GM23338 (cell line): ENCODE data around the gene FGF2. TPM values are rescaled to one million over a fixed set of nuclear protein-coding genes. Genes with fewer than 3 reads are reported as not detected.

Experiments used
- ATAC-seq: fragments of 200-7000 bp; cut with Tn5 transposase; 3 replicates; pipeline ENCODE4 v1.9.1; 2020
- DNase-seq: peaks from one replicate; pipeline ENCODE4 v3.0.0-alpha.2; 2015; ENCODE audit warnings: low spot score
- H2AFZ ChIP-seq: fragments of 200-600 bp; sonication (generic); 2 replicates; pipeline ENCODE4 v1.8.0; 2016; ENCODE audit warnings: antibody characterized with exemption, mild to moderate bottlenecking, moderate library complexity
- H3F3A ChIP-seq: fragments of 200-600 bp; sonication (generic); replicated peaks from 2 replicates; pipeline ENCODE4 v1.8.0; 2017; ENCODE audit warnings: antibody characterized with exemption, mixed run types, low read depth
- H3K27ac ChIP-seq: fragments of 200-600 bp; sonication (generic); 2 replicates; pipeline ENCODE4 v1.6.1; 2016; ENCODE audit warnings: low read depth
- H3K27me3 ChIP-seq: fragments of 200-600 bp; sonication (generic); 2 replicates; pipeline ENCODE4 v1.8.0; 2016; ENCODE audit warnings: mild to moderate bottlenecking, mixed run types, moderate library complexity; ENCODE audit not compliant: insufficient read depth
- H3K36me3 ChIP-seq: fragments of 200-600 bp; sonication (generic); 2 replicates; pipeline ENCODE4 v1.8.0; 2016; ENCODE audit warnings: mild to moderate bottlenecking; ENCODE audit not compliant: insufficient read depth
- H3K4me1 ChIP-seq: fragments of 200-600 bp; sonication (generic); 2 replicates; pipeline ENCODE4 v1.8.0; 2016; ENCODE audit warnings: mild to moderate bottlenecking, moderate library complexity; ENCODE audit not compliant: insufficient read depth
- H3K4me2 ChIP-seq: fragments of 200-600 bp; sonication (generic); 2 replicates; pipeline ENCODE4 v1.7.1; 2017; ENCODE audit warnings: mixed run types
- H3K4me3 ChIP-seq: fragments of 200-600 bp; sonication (generic); 2 replicates; pipeline ENCODE4 v1.6.1; 2016; ENCODE audit warnings: mixed run types
- H3K79me2 ChIP-seq: fragments of 200-600 bp; sonication (generic); replicated peaks from 2 replicates; pipeline ENCODE4 v1.8.0; 2017; ENCODE audit warnings: mild to moderate bottlenecking; ENCODE audit not compliant: insufficient read depth
- H3K9me2 ChIP-seq: fragments of 200-600 bp; sonication (generic); 2 replicates; pipeline ENCODE4 v1.8.0; 2017; ENCODE audit not compliant: insufficient read depth
- H4K20me1 ChIP-seq: fragments of 200-600 bp; sonication (generic); replicated peaks from 2 replicates; pipeline ENCODE4 v1.8.0; 2017; ENCODE audit warnings: mild to moderate bottlenecking; ENCODE audit not compliant: insufficient read depth
- H3K27ac Mint-ChIP-seq: 2 replicates; pipeline ENCODE4 v1.8.0; 2020; ENCODE audit warnings: inconsistent platforms, mild to moderate bottlenecking, moderate library complexity, mixed read lengths
- H3K27me3 Mint-ChIP-seq: 3 replicates; pipeline ENCODE4 v1.8.0; 2022; ENCODE audit warnings: low read depth, mild to moderate bottlenecking, moderate library complexity, mixed read lengths, inconsistent platforms; ENCODE audit not compliant: insufficient read depth, poor library complexity
- H3K36me3 Mint-ChIP-seq: 3 replicates; pipeline ENCODE4 v1.8.0; 2021; ENCODE audit warnings: low read depth, mild to moderate bottlenecking, inconsistent platforms, moderate library complexity, mixed read lengths
- H3K4me1 Mint-ChIP-seq: 3 replicates; pipeline ENCODE4 v1.8.0; 2020; ENCODE audit warnings: mild to moderate bottlenecking, inconsistent platforms, mixed read lengths
- H3K4me3 Mint-ChIP-seq: 3 replicates; pipeline ENCODE4 v1.8.0; 2021; ENCODE audit warnings: moderate library complexity, mild to moderate bottlenecking, inconsistent platforms, mixed read lengths
- H3K9me3 Mint-ChIP-seq: 3 replicates; pipeline ENCODE4 v1.8.0; 2020; ENCODE audit warnings: moderate library complexity, mild to moderate bottlenecking, inconsistent platforms, mixed read lengths
- CREB1 ChIP-seq: fragments of 250-450 bp; sonication (Bioruptor Pico); IDR thresholded peaks from 2 replicates; pipeline ENCODE4 v1.5.0; 2020; ENCODE audit warnings: low read depth, mild to moderate bottlenecking, moderate library complexity
- CTCF ChIP-seq, 2 experiments: fragments of 200-600 bp in 1 of 2; sonication (generic) in 1 of 2; conservative IDR thresholded peaks; 2 replicates each; pipeline versions ENCODE4 v1.5.1 to v1.6.1; 2016 to 2017; ENCODE audit warnings: antibody characterized with exemption in 2 of 2, low read depth in 2 of 2, mild to moderate bottlenecking in 2 of 2, moderate library complexity in 1 of 2
- ETS1 ChIP-seq: IDR thresholded peaks from 2 replicates; pipeline ENCODE4 v1.6.1; 2016; ENCODE audit warnings: antibody characterized with exemption
- EZH2 ChIP-seq: fragments of 200-600 bp; sonication (generic); IDR thresholded peaks from one replicate; pipeline ENCODE4 v1.8.0; 2017; ENCODE audit warnings: antibody characterized with exemption, mild to moderate bottlenecking, low read depth; ENCODE audit not compliant: unreplicated experiment
- JUNB ChIP-seq: IDR thresholded peaks from one replicate; pipeline ENCODE4 v1.6.1; 2016; ENCODE audit warnings: antibody characterized with exemption; ENCODE audit not compliant: unreplicated experiment
- NANOG ChIP-seq: IDR thresholded peaks from 2 replicates; pipeline ENCODE4 v1.6.1; 2016; ENCODE audit warnings: antibody characterized with exemption, borderline replicate concordance
- POLR2AphosphoS5 ChIP-seq: IDR thresholded peaks from 2 replicates; pipeline ENCODE4 v1.6.1; 2016; ENCODE audit warnings: antibody characterized with exemption, low read depth
- ZNF114 ChIP-seq: fragments of 250-450 bp; sonication (Bioruptor Pico); IDR thresholded peaks from 2 replicates; pipeline ENCODE4 v1.5.0; 2020; ENCODE audit warnings: mild to moderate bottlenecking, moderate library complexity
- ZNF331 ChIP-seq: fragments of 250-450 bp; sonication (Bioruptor Pico); IDR thresholded peaks from 2 replicates; pipeline ENCODE4 v1.5.0; 2020; ENCODE audit warnings: low read depth, mild to moderate bottlenecking, moderate library complexity
- ZNF462 ChIP-seq: fragments of 250-450 bp; sonication (Bioruptor Pico); IDR thresholded peaks from 2 replicates; pipeline ENCODE4 v1.5.0; 2020; ENCODE audit warnings: mild to moderate bottlenecking, moderate library complexity
- polyA plus RNA-seq: library from polyadenylated mRNA; unstranded; fragments of >200 nt; fragmentation: Nextera tagmentation; extraction: Ambion mirVana; gene quantifications from 2 replicates; pipeline ENCODE4 v1.2.1, GENCODE V29; 2016
- total RNA-seq: library from RNA; depleted of rRNA; stranded (reverse); fragments of >200 nt; shearing (Covaris generic); gene quantifications from 2 replicates; pipeline ENCODE4 v1.2.3, GENCODE V29; 2014

Gene FGF2
- total and polyA plus RNA-seq, 2 experiments from 2014 or later = 28.3 to 84.4 TPM

GRCh38 chr4:122815248-122815647 lies 11.4 kb upstream of the FGF2 start:
- Histone ChIP-seq H3K9me2 (peaks cover 3% of the 10 kb centered on the region; the same call in 1 of the 2 replicates), H3K36me3 (no peaks in the 10 kb centered on the region), H3F3A (no peaks in the 10 kb centered on the region), H3K79me2 (no peaks in the 10 kb centered on the region), H3K27me3 (no peaks in the 10 kb centered on the region), H3K4me3 (no peak overlapping the region), H2AFZ (no peak overlapping the region), H4K20me1 (no peaks in the 10 kb centered on the region), H3K4me2 (no peak overlapping the region), H3K27ac (no peak overlapping the region), H3K4me1 (no peaks in the 10 kb centered on the region)
- Mint-ChIP-seq H3K9me3 (peaks cover 19% of the 10 kb centered on the region), H3K36me3 (peaks cover 15% of the 10 kb centered on the region), H3K4me1 (peaks cover 10% of the 10 kb centered on the region), H3K27me3 (peaks cover 2% of the 10 kb centered on the region), H3K4me3 (no peak overlapping the region), H3K27ac (no peak overlapping the region)
- ATAC-seq = no peak
- no peak for DNase-seq
- TF ChIP-seq JUNB (no peak), ZNF114 (no peak), ZNF462 (no peak), ZNF331 (CRISPR knock-in tag) (no peak), POLR2AphosphoS5 (no peak), CTCF (conservative IDR thresholded peaks at IDR 0.05; ENCODE audit: low read depth in 2 of 2) (no peak), EZH2 (no peak), CREB1 (CRISPR knock-in tag) (no peak), ETS1 (no peak), NANOG (no peak)
